NCI-H2029 (cell line): ENCODE results near the gene MYNN.

Experiments
- DNase-seq: peaks from one replicate; lab custom pipeline; 2025; lab: John Stamatoyannopoulos, UW

MYNN gene

GRCh38 chr3:169777822-169778221, 4.6 kb downstream of the MYNN start:
- DNase-seq, result no peak

GRCh38 chr3:169780742-169781141, 7.5 kb downstream of the MYNN start:
- DNase-seq, result no peak

GRCh38 chr3:169781209-169781855, 8.1 kb downstream of the MYNN start:
- no peak for DNase-seq

- no peak for DNase-seq
Measured at GRCh38 chr3:169787120-169787519, 13.9 kb downstream of the MYNN start.

GRCh38 chr3:169787791-169788190, 14.6 kb downstream of the MYNN start:
- no peak for DNase-seq

GRCh38 chr3:169790219-169790618, 17.0 kb downstream of the MYNN start:
- no peak for DNase-seq

- DNase-seq, result no peak
Measured at GRCh38 chr3:169790687-169791429, 17.7 kb downstream of the MYNN start.

GRCh38 chr3:169792359-169792758, 19.2 kb downstream of the MYNN start:
- DNase-seq, result no peak

- DNase-seq, result no peak
Measured at GRCh38 chr3:169804681-169805080, 31.5 kb downstream of the MYNN start.

GRCh38 chr3:169809230-169809795, 36.1 kb downstream of the MYNN start:
- DNase-seq, result no peak

- DNase-seq, result peak; percentile 34
Measured at GRCh38 chr3:169811631-169812331, 38.6 kb downstream of the MYNN start.

- DNase-seq, result peak; percentile 97
Measured at GRCh38 chr3:169812332-169813235, 39.4 kb downstream of the MYNN start, which contains the start of the genes LRRC34 and LRRIQ4. TSS of gene LRRC34 (minus strand) at chr3:169812904. CDS start at chr3:169812548, 356 bp downstream. TSS of gene LRRIQ4 (plus strand) at chr3:169812870. CDS start at chr3:169821922, 9,052 bp downstream.

GRCh38 chr3:169813278-169813677, 40.1 kb downstream of the MYNN start:
- DNase-seq, result peak; percentile 41

GRCh38 chr3:169813757-169814517, 40.7 kb downstream of the MYNN start:
- DNase-seq, result peak; percentile 78

- DNase-seq, result no peak
Measured at GRCh38 chr3:169815590-169816150, 42.5 kb downstream of the MYNN start.

- DNase-seq, result no peak
Measured at GRCh38 chr3:169818316-169818715, 45.1 kb downstream of the MYNN start.

GRCh38 chr3:169822091-169822490, 48.9 kb downstream of the MYNN start:
- DNase-seq, result peak; percentile 41

GRCh38 chr3:169822540-169822939, 49.3 kb downstream of the MYNN start:
- peak; percentile 94 for DNase-seq

- peak; percentile 80 for DNase-seq
Measured at GRCh38 chr3:169822983-169823382, 49.8 kb downstream of the MYNN start.

- no peak for DNase-seq
Measured at GRCh38 chr3:169825316-169825715, 52.1 kb downstream of the MYNN start.
